Measurements from ENCODE around the gene GAB2. TPM values are rescaled to one million over a fixed set of nuclear protein-coding genes. Genes with fewer than 3 reads are reported as not detected.

Gene GAB2
- polyA plus RNA-seq, 3 donors from 2014 or later = 1.0 TPM; not detected in 1

- H3K9me3 Mint-ChIP-seq = peaks cover 0 to 2% (median 0%) of the 10 kb centered on the region in 6 donors
- peaks cover 0 to 2% (median 0%) of the 10 kb centered on the region in 3 donors for H3K27me3 Mint-ChIP-seq (ENCODE audit: low read depth in 3 of 3)
- peaks cover 3 to 4% of the 10 kb centered on the region in 2 donors for H3K4me1 Mint-ChIP-seq
- no peak overlapping the region for H3K4me3 Mint-ChIP-seq
- H3K27ac Mint-ChIP-seq = no peak overlapping the region
- DNase-seq = no peak
- H3K36me3 Mint-ChIP-seq = peaks cover 4 to 18% (median 9%) of the 10 kb centered on the region in 3 donors
Observed at GRCh38 chr11:78196661-78197091, 220.9 kb downstream of the GAB2 start.

DNA sequence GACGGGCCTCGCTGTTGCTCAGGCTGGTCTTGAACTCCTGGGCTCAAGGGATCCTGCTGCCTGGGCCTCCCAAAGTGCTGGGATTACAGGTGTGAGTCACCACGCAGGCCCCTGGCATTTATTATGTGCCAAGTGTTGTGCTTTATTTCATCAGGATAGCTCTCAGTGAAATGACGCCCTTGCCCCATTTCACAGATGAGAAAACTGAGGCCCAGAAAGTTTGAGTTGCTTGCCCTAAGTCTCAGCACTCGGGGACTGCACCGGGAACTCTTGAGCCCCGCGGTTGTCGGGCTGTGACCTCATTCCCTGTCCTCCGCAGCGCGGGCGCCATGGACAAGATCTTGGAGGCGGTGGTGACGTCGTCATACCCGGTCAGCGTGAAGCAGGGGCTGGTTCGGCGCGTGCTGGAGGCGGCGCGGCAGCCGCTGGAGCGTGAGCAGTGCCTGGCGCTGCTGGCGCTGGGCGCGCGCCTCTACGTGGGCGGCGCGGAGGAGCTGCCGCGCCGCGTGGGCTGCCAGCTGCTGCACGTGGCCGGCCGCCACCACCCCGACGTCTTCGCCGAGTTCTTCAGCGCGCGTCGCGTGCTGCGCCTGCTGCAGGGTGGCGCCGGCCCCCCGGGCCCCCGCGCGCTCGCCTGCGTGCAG, 221.6 kb downstream of the GAB2 start:
- peaks cover 0 to 4% of the 10 kb centered on the region in 2 donors for H3K4me1 Mint-ChIP-seq
- H3K27me3 Mint-ChIP-seq (ENCODE audit: low read depth in 3 of 3) = peaks cover 0 to 3% (median 0%) of the 10 kb centered on the region in 3 donors
- peaks cover 4 to 13% (median 9%) of the 10 kb centered on the region in 3 donors for H3K36me3 Mint-ChIP-seq
- peaks cover 0 to 2% (median 0%) of the 10 kb centered on the region in 6 donors for H3K9me3 Mint-ChIP-seq
- no peak overlapping the region for H3K4me3 Mint-ChIP-seq
- DNase-seq = no peak
- no peak overlapping the region for H3K27ac Mint-ChIP-seq

DNA sequence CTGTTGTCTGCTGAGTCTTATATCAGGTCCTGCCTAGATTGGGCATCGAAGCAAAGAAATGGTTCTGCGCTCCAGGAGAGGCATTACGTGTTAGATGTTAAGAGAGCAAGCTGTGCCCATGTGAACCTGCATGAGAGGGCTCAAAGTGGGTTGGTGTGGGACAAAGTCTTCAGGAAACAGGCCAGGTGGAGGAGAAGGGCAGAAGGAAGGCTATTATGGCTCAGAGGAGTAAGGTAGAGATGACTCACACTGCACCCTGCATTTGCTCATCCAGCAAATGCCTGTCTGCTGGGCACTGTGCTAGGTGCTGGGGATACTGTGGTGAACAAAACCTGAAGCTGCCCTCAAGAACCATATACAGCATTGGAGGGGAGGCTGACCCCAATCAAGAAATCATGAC, 223.1 kb downstream of the GAB2 start:
- Mint-ChIP-seq H3K36me3 (peaks cover 4 to 10% (median 9%) of the 10 kb centered on the region in 3 donors), H3K27ac (peak overlapping the region in 1 of 6 donors; percentile 3), H3K4me1 (peaks cover 12 to 14% of the 10 kb centered on the region in 2 donors), H3K9me3 (peaks cover 0 to 2% (median 0%) of the 10 kb centered on the region in 6 donors), H3K4me3 (no peak overlapping the region), H3K27me3 (ENCODE audit: low read depth in 3 of 3) (peaks cover 0 to 3% (median 1%) of the 10 kb centered on the region in 3 donors)
- DNase-seq = no peak

DNA sequence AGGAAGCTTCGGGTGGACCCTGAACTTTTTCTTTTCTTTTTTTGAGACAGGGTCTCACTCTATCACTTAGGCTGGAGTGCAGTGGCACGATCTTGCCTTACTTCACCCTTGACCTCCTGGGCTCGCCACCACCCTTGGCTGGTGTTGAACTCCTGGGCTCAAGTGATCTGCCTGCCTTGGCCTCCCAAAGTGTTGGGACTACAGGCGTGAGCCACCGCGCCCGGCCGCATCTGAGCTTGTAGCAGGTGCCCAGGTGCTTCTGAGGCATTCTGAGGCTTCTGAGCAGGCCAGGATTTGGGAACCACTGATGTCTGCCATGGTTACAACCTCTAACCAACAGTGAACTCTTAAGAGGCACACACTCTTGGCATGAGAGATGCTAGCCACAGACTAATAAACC, 223.8 kb downstream of the GAB2 start:
- H3K27ac Mint-ChIP-seq = no peak overlapping the region
- no peak overlapping the region for H3K4me3 Mint-ChIP-seq
- peaks cover 17 to 20% of the 10 kb centered on the region in 2 donors for H3K4me1 Mint-ChIP-seq
- peaks cover 0 to 3% (median 1%) of the 10 kb centered on the region in 3 donors for H3K27me3 Mint-ChIP-seq (ENCODE audit: low read depth in 3 of 3)
- H3K36me3 Mint-ChIP-seq = peaks cover 4 to 10% (median 9%) of the 10 kb centered on the region in 3 donors
- no peak for DNase-seq
- peaks cover 0 to 2% (median 0%) of the 10 kb centered on the region in 6 donors for H3K9me3 Mint-ChIP-seq

DNA sequence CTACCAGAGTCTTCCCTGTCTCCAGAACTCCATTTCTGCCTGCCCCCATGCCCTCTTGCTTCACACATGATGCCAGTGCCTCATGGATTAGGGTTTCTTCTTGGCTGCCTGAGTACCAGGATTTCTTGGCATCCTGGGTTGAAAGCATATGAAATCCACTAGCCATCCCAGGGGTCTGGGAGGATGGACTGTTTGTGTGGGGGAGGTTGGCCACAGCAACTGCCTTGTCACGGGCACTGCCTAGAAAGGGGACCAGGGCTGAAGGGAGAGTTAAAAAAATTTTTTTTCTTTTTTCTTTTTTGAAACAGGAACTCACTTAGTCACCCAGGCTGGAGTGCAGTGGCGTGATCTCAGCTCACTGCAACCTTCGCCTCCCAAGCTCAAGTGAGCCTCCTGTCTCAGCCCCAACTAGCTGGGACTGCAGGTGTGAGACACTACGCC, 224.7 kb downstream of the GAB2 start:
- Mint-ChIP-seq H3K27ac (peak overlapping the region in 1 of 6 donors; percentile 71), H3K27me3 (ENCODE audit: low read depth in 3 of 3) (peaks cover 0 to 2% (median 1%) of the 10 kb centered on the region in 3 donors), H3K9me3 (peaks cover 0 to 2% (median 0%) of the 10 kb centered on the region in 6 donors), H3K36me3 (peaks cover 0 to 9% (median 5%) of the 10 kb centered on the region in 3 donors), H3K4me1 (peaks cover 19 to 24% of the 10 kb centered on the region in 2 donors), H3K4me3 (no peak overlapping the region)
- no peak for DNase-seq

- H3K36me3 Mint-ChIP-seq = peaks cover 0 to 9% (median 5%) of the 10 kb centered on the region in 3 donors
- no peak overlapping the region for H3K27ac Mint-ChIP-seq
- H3K4me3 Mint-ChIP-seq = peak overlapping the region in 1 of 5 donors; percentile 17
- DNase-seq = no peak
- peaks cover 0 to 2% (median 1%) of the 10 kb centered on the region in 3 donors for H3K27me3 Mint-ChIP-seq (ENCODE audit: low read depth in 3 of 3)
- H3K4me1 Mint-ChIP-seq = peaks cover 25 to 31% of the 10 kb centered on the region in 2 donors
- H3K9me3 Mint-ChIP-seq = peaks cover 0 to 2% (median 0%) of the 10 kb centered on the region in 6 donors
Observed at GRCh38 chr11:78192223-78192719, 225.3 kb downstream of the GAB2 start.

DNA sequence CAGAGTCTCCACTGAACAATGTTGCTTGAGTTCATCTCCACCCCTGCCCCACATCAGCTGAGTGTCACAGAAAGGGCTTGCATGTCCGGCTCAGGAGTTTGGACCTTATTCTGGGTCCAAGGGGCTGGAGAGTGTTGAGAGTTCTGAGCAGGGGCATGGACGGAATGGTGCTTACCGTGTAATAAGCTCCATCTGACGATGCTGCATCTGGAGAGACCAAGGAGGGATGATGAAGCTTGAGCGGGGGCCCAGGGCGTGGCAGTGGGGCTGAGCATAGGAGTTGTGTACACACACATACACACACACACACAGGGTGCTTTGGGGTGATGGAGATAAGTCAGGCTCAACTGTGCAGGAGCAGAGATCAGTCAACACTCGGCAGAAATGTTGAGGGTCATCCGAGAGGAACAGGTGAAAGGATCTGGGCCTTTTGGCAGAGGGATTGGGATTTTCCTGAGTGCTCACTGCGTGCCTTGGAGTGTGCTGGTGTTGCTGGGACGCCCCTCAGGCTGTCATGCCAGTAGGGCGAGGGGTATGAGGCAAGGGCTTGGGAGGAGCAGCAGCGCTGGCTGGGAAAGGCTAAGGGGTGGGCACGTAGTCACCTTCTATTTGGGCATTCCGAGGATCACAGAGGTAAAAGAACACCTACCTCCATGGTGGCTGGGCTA, 226.6 kb downstream of the GAB2 start:
- Mint-ChIP-seq H3K27me3 (ENCODE audit: low read depth in 3 of 3) (peaks cover 0 to 2% (median 1%) of the 10 kb centered on the region in 3 donors), H3K4me3 (no peak overlapping the region), H3K36me3 (peaks cover 0 to 9% (median 5%) of the 10 kb centered on the region in 3 donors), H3K4me1 (peaks cover 30 to 33% of the 10 kb centered on the region in 2 donors), H3K9me3 (no peaks in the 10 kb centered on the region), H3K27ac (peak overlapping the region in 1 of 6 donors; percentile 5)
- DNase-seq = no peak

DNA sequence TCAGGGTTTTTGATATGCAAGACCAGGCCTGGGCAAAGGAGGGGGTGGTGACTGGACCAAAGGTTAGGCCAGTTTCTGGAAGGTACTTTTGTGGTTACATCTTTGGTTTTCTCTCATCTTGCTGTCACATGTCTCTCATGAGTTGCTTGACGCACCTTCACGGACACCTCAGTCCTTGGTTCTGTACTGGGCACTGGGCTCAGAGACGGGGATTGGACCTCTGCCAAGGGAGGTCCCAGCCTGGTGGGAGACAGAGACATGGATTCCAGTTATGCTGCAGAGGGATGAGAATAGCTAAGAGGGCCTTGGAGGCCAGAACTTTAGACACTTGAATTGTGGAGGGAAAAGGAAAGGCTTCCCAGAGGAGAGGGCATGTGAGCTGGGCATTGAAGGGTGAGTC, 227.2 kb downstream of the GAB2 start:
- peaks cover 30 to 33% of the 10 kb centered on the region in 2 donors for H3K4me1 Mint-ChIP-seq
- peak overlapping the region; percentile 4 to 97 (median 88) for H3K4me3 Mint-ChIP-seq
- no peaks in the 10 kb centered on the region for H3K9me3 Mint-ChIP-seq
- DNase-seq = no peak
- H3K27me3 Mint-ChIP-seq (ENCODE audit: low read depth in 3 of 3) = peaks cover 0 to 2% (median 1%) of the 10 kb centered on the region in 3 donors
- peaks cover 0 to 9% (median 5%) of the 10 kb centered on the region in 3 donors for H3K36me3 Mint-ChIP-seq
- H3K27ac Mint-ChIP-seq = peak overlapping the region in 2 of 6 donors; percentile 3 to 14

DNA sequence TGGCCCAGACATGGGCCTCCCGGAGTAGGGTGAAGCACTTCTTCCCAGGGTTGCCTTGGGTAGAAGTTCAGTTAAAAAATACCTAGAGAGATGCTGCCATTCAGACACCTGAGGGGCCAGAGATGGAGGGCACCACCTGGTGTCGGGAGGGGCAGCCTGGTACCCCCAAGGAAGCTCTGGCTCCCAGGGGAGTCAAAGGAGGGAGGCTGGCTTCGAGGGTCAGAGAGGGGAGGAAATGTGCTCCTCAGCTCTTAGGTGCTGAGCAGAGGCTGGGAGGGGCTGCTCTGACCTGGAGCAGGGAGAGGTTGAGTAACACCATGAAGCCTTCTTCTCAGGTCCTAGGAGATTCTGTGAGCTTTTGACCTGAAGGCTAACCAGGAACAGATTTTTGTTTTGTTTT, 227.8 kb downstream of the GAB2 start:
- Mint-ChIP-seq H3K27ac (peak overlapping the region in 4 of 6 donors; percentile 42 to 74 (median 62)), H3K36me3 (peaks cover 0 to 9% (median 5%) of the 10 kb centered on the region in 3 donors), H3K4me3 (peak overlapping the region; percentile 79 to 97 (median 96)), H3K9me3 (no peaks in the 10 kb centered on the region), H3K27me3 (ENCODE audit: low read depth in 3 of 3) (peaks cover 0 to 2% (median 1%) of the 10 kb centered on the region in 3 donors), H3K4me1 (peaks cover 30 to 33% of the 10 kb centered on the region in 2 donors)
- no peak for DNase-seq

- H3K4me1 Mint-ChIP-seq = peaks cover 30 to 33% of the 10 kb centered on the region in 2 donors
- no peak for DNase-seq
- H3K9me3 Mint-ChIP-seq = no peaks in the 10 kb centered on the region
- peaks cover 0 to 4% (median 0%) of the 10 kb centered on the region in 3 donors for H3K36me3 Mint-ChIP-seq
- H3K27ac Mint-ChIP-seq = peak overlapping the region in 4 of 6 donors; percentile 14 to 83 (median 76)
- H3K4me3 Mint-ChIP-seq = peak overlapping the region; percentile 79 to 97 (median 96)
- H3K27me3 Mint-ChIP-seq (ENCODE audit: low read depth in 3 of 3) = peaks cover 0 to 2% (median 1%) of the 10 kb centered on the region in 3 donors
Observed at GRCh38 chr11:78189174-78189724, 228.4 kb downstream of the GAB2 start.

- peaks cover 0 to 2% (median 1%) of the 10 kb centered on the region in 3 donors for H3K27me3 Mint-ChIP-seq (ENCODE audit: low read depth in 3 of 3)
- DNase-seq = peak; percentile 86 to 88 (median 87)
- peak within 1 kb of the TSS; percentile 93 to 97 (median 97) for H3K4me3 Mint-ChIP-seq
- H3K9me3 Mint-ChIP-seq = no peaks in the 10 kb centered on the region
- H3K36me3 Mint-ChIP-seq = peaks cover 0 to 2% (median 0%) of the 10 kb centered on the region in 3 donors
- peaks cover 30 to 33% of the 10 kb centered on the region in 2 donors for H3K4me1 Mint-ChIP-seq
- peak within 1 kb of the TSS; percentile 72 to 90 (median 84) for H3K27ac Mint-ChIP-seq
Observed at GRCh38 chr11:78188286-78189173, 229.1 kb downstream of the GAB2 start, which contains the start of the genes KCTD21 and USP35. KCTD21 (minus strand) TSS chr11:78188626; CDS start chr11:78174554, 14,072 bp downstream. USP35 (plus strand) TSS chr11:78188919; CDS start chr11:78196246, 7,327 bp downstream.

Data from immature natural killer cell (primary cell).